ENCODE results near the gene BLTP2. TPM values are rescaled to one million over a fixed set of nuclear protein-coding genes. Genes with fewer than 3 reads are reported as not detected.

Gene BLTP2
- total RNA-seq = 164 and 202 TPM in 2 replicates

DNA sequence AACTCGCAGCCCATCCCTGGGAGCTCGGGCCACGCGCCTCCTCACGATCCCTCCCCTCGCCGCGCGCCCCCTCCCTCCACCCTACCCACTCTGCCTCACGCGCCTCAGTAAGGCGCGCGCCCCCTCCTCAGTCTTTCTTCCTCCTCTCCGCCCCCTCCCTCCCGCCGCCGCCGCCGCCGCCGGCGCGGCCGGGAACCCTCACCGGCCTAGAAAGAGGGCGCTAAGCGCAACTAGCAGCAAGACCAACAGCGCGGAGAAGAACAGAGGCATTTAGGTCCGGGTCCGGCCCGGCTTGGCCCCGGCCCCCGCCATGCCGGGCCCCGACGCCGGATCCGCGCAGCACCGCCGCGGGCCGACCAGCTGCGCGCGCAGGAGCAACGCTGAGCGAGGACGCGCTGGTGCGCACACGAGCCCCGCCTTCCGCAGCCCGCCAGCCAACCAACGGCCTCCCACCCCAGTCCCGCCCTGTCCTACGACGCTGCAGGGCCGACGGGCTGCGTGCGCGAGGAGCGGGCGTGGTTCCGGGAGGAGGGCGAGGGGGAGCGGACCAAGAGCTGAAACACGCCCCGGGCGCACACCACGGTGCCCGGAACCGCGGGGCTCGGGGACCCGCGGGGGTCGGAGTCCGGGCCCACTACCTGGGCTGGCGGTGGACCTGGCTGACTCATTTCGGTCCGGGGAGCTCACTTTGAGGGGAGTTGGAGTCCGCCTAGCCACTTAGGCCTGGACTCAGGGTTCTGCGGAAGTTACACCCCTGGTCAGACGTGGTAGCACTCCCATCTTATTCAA lies at the start of gene BLTP2:
BLTP2 (minus strand) TSS at position 372 of the 789 bp plus-strand sequence; CDS start at position 270, 102 bp downstream.

DNA sequence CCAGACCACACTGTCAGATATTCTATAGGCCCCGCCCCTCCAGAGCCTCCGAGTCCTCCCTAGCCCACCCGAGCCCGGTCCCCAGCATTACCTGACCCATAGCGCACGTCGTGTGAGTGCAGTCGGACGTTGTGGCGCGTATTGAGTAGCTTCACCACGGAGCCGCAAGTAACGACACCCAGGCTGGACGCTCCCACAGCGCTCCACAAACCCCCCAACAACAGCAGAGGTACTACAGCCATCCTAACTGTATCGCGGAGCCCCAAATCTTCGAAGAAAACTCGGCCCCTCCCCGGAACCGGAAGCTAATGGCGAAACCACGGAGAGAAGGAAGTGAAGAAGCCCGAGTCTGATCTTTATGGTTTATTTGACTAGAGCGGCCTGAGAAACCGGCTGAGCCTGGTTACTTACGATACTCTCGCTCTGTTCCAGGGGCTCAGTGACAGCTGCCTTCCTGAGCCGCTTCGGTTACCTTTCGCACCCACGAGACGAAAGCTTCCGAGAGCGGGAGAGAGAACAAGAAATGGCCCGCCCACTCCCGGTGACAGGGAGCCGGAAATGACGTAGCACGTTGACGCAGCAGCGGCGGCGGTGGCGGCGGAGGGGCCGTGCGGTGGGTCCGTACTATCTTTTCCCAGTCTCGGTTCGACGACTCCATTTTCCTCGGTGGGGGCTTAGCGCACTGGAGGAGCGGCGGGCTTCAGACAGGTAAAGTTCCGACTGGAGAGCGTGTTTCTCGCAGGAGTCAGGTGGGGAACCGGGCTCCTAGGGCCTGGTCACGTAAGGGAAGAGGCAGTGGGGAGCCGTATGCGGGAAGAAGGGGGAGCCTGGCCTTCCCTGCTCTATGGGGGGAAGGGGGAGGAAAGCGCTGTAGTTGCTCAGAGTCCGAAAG lies 16.9 kb upstream of the BLTP2 start, which contains the start of the genes SDF2 and SUPT6H:
SDF2 (minus strand) TSS at position 272 of the 892 bp plus-strand sequence; CDS start at position 242, 30 bp downstream.
SUPT6H (plus strand) TSS at position 571 of the 892 bp plus-strand sequence. CDS start 11,197 bp downstream, outside the sequence.

DNA sequence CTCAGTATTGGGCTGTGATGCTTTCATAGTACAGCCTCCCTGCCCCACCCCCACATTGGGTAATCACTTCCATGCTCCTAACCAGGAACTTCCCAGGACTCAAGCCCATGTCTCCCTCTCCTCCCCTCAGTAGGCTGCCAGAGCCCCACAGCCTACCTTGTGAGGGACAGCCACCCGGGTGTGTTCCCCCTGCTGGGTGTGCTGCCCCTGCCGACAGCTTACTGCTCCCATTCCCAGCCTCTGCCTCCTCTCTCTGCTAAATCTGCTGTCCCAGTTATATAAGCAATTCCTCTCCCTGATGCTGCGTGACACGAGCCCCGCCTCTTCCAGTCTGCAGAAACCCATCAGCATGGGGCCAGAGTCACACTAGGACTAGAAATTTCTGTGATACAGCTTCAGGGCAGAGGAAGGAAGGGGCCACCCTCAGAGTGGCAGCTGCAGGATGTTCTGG lies 31.0 kb downstream of the BLTP2 start, which contains the start of gene RSKR:
RSKR (minus strand) TSS at position 255 of the 451 bp plus-strand sequence; CDS start at position 231, 24 bp downstream.

DNA sequence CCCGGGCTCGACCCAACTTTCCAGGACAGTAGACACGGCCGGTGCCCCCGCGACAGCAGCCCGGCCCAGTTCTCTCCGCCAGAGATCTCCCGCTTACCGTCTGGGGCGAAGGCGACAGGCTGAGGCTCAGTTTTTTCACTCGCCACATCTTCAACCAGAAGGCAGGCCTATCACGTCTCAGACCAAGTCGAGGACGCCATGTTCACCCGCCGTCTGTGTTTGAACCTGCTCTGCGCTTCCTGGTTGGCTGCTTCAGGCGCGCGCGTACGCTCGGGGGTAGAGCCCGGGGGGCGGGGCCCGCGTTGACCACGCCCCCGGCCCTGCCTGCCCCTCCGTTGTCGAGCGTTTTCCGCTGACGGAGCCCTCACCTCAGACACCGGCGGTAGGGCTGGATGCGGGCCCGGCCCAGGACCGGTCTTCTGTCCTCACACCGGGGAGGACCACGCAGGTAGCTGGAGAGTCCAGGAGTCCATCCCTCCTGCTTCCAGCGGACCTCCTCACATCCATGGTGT lies 46.1 kb downstream of the BLTP2 start, which contains the start of gene SPAG5:
SPAG5 (minus strand) TSS at position 227 of the 512 bp plus-strand sequence; CDS start at position 148, 79 bp downstream.

Other genes with a start within 250 kb of the BLTP2 start
- 11.4 and 16.4 TPM in 2 replicates for gene SLC46A1, start 238.9 kb downstream of the BLTP2 start, total RNA-seq
- gene SLC13A2, start 171.5 kb downstream of the BLTP2 start, total RNA-seq = not detected in 2 replicates
- not detected in 2 replicates for gene FOXN1, start 138.8 kb downstream of the BLTP2 start, total RNA-seq
- gene UNC119, start 92.5 kb downstream of the BLTP2 start, total RNA-seq = 35.9 and 41.8 TPM in 2 replicates
- gene PIGS, start 73.6 kb downstream of the BLTP2 start, total RNA-seq = 117 and 163 TPM in 2 replicates
- 230 and 260 TPM in 2 replicates for gene ALDOC, start 68.3 kb downstream of the BLTP2 start, total RNA-seq
- 6.0 and 13.3 TPM in 2 replicates for gene SPAG5, start 46.1 kb downstream of the BLTP2 start, total RNA-seq
- 8.4 and 9.5 TPM in 2 replicates for gene RSKR, start 31.0 kb downstream of the BLTP2 start, total RNA-seq
- gene SDF2, start 16.7 kb upstream of the BLTP2 start, total RNA-seq = 41.8 and 52.4 TPM in 2 replicates
- gene SUPT6H, start 17.0 kb upstream of the BLTP2 start, total RNA-seq = 82.4 and 86.2 TPM in 2 replicates
- gene PROCA1, start 66.7 kb upstream of the BLTP2 start, total RNA-seq = 0.85 and 1.6 TPM in 2 replicates
- 104 and 121 TPM in 2 replicates for gene RAB34, start 72.7 kb upstream of the BLTP2 start, total RNA-seq
- 502 and 593 TPM in 2 replicates for gene RPL23A, start 74.8 kb upstream of the BLTP2 start, total RNA-seq
- gene TLCD1, start 81.1 kb upstream of the BLTP2 start, total RNA-seq = 3.6 and 6.1 TPM in 2 replicates
- gene NEK8, start 83.6 kb upstream of the BLTP2 start, total RNA-seq = 3.8 and 5.4 TPM in 2 replicates
- 15.6 and 32.4 TPM in 2 replicates for gene TRAF4, start 98.9 kb upstream of the BLTP2 start, total RNA-seq
- 7.0 and 10.3 TPM in 2 replicates for gene FAM222B, start 197.6 kb upstream of the BLTP2 start, total RNA-seq
- gene ERAL1, start 209.9 kb upstream of the BLTP2 start, total RNA-seq = 28.4 and 36.1 TPM in 2 replicates

Measured in smooth muscle cell of the pulmonary artery (primary cell).